Mammary epithelial cell (primary cell): Measurements from ENCODE around the gene NAPSA.

ENCODE experiments used
- CTCF ChIP-seq, 2 donors: IDR thresholded peaks in 1 of 2; conservative IDR thresholded peaks in 1 of 2; 2 replicates each; pipeline ENCODE4 v1.5.1; 2011 to 2012; ENCODE audit warnings: inconsistent platforms in 2 of 2, low read length in 2 of 2, mild to moderate bottlenecking in 2 of 2, control low read depth in 1 of 2, low read depth in 1 of 2; ENCODE audit not compliant: insufficient read depth in 1 of 2; ENCODE audit errors: extremely low read depth in 1 of 2
- EZH2 ChIP-seq: IDR thresholded peaks from 2 replicates; pipeline ENCODE4 v1.6.1; 2012; ENCODE audit warnings: low read length, inconsistent platforms, borderline replicate concordance

GRCh38 chr19:50333235-50333736, 32.2 kb downstream of the NAPSA start:
- TF ChIP-seq CTCF (conservative IDR thresholded peaks at IDR 0.05 in 1 of 2, IDR thresholded peaks at IDR 0.05 in 1 of 2; ENCODE audit: extremely low read depth in 1 of 2, insufficient read depth in 1 of 2, low read depth in 1 of 2, low read length in 2 of 2), result no peak
- no peak for TF ChIP-seq EZH2
